Endodermal cell (in vitro differentiated cells): Measurements from ENCODE around the gene BMPR1B. TPM values are rescaled to one million over a fixed set of nuclear protein-coding genes. Genes with fewer than 3 reads are reported as not detected.

Source experiments
- DNase-seq: peaks from one replicate; pipeline ENCODE4 v3.0.0-alpha.2; 2017
- H3K27ac ChIP-seq: 2 replicates; pipeline ENCODE4 v1.5.1; 2013; ENCODE audit warnings: mild to moderate bottlenecking, low read depth, low read length, moderate library complexity
- H3K27me3 ChIP-seq: 2 replicates; pipeline ENCODE4 v1.6.1; 2013; ENCODE audit warnings: mild to moderate bottlenecking, low read length, moderate library complexity; ENCODE audit not compliant: insufficient read depth, control insufficient read depth, poor library complexity, severe bottlenecking
- H3K36me3 ChIP-seq: 2 replicates; pipeline ENCODE4 v1.7.0; 2013; ENCODE audit warnings: mild to moderate bottlenecking, low read length, moderate library complexity; ENCODE audit not compliant: control insufficient read depth, insufficient read depth
- H3K4me1 ChIP-seq: one replicate; pipeline ENCODE4 v1.7.0; 2013; ENCODE audit warnings: low read length; ENCODE audit not compliant: control insufficient read depth, insufficient read depth
- H3K4me3 ChIP-seq: 2 replicates; pipeline ENCODE4 v1.5.1; 2013; ENCODE audit warnings: mild to moderate bottlenecking, low read length, moderate library complexity
- H3K9ac ChIP-seq: 2 replicates; pipeline ENCODE4 v1.6.1; 2013; ENCODE audit warnings: mild to moderate bottlenecking, low read length, moderate library complexity; ENCODE audit not compliant: poor library complexity, severe bottlenecking; ENCODE audit errors: extremely low read depth
- H3K9me3 ChIP-seq: 2 replicates; pipeline ENCODE4 v1.6.1; 2013; ENCODE audit warnings: mild to moderate bottlenecking, low read length, moderate library complexity; ENCODE audit not compliant: control insufficient read depth
- H3K27ac Mint-ChIP-seq: 2 replicates; pipeline ENCODE4 v1.8.0; 2020; ENCODE audit warnings: mixed read lengths
- H3K27me3 Mint-ChIP-seq: 2 replicates; pipeline ENCODE4 v1.8.0; 2021; ENCODE audit warnings: mild to moderate bottlenecking, mixed read lengths; ENCODE audit not compliant: insufficient read depth
- H3K36me3 Mint-ChIP-seq: 2 replicates; pipeline ENCODE4 v1.8.0; 2020; ENCODE audit warnings: low read depth, mixed read lengths
- H3K4me1 Mint-ChIP-seq: 2 replicates; pipeline ENCODE4 v1.8.0; 2020; ENCODE audit warnings: mixed read lengths
- H3K4me3 Mint-ChIP-seq: 2 replicates; pipeline ENCODE4 v1.8.0; 2020; ENCODE audit warnings: mild to moderate bottlenecking, moderate library complexity, mixed read lengths
- H3K9me3 Mint-ChIP-seq: 2 replicates; pipeline ENCODE4 v1.8.0; 2020; ENCODE audit warnings: mild to moderate bottlenecking, mixed read lengths
- CTCF ChIP-seq: fragments of 200-600 bp; sonication (generic); conservative IDR thresholded peaks from 2 replicates; pipeline ENCODE4 v1.5.0; 2021; ENCODE audit warnings: antibody characterized with exemption, mild to moderate bottlenecking
- WGBS, 2 experiments: methylation state at CpG; one replicate each; pipeline versions ENCODE4 v1.1.5 to v1.1.7; 2013; ENCODE audit warnings: missing lambda C conversion rate in 2 of 2, mixed read lengths in 1 of 2; ENCODE audit not compliant: insufficient coverage in 1 of 2, insufficient read length in 1 of 2; 5-methylcytosine and 5-hydroxymethylcytosine counted together
- total RNA-seq, 2 donors: library from RNA; stranded (reverse); fragmentation: NEBNext Ultra II Directional in 1 of 2; extraction: Animal tissue kit (Norgen Biotek cat#: 25700) in 1 of 2; gene quantifications; 2 replicates in 1 of 2; 3 replicates in 1 of 2; pipeline ENCODE4 v1.2.1, GENCODE V29; 2021

Gene BMPR1B
- total RNA-seq, 2 donors from 2014 or later: 2.8 to 3.6 TPM

GRCh38 chr4:94925764-94926347, 168.1 kb downstream of the BMPR1B start:
- H3K27me3 Mint-ChIP-seq: no peaks in the 10 kb centered on the region
- H3K4me1 ChIP-seq: peaks cover 17% of the 10 kb centered on the region
- H3K9me3 Mint-ChIP-seq: no peaks in the 10 kb centered on the region
- no peak overlapping the region for H3K4me3 Mint-ChIP-seq
- H3K27ac Mint-ChIP-seq: no peak overlapping the region
- WGBS, 2 experiments: 83 to 96% methylated on average over 4 of the region's 5 CpGs
- no peak overlapping the region for H3K9ac ChIP-seq
- H3K27me3 ChIP-seq: no peaks in the 10 kb centered on the region
- H3K36me3 ChIP-seq: no peaks in the 10 kb centered on the region
- H3K27ac ChIP-seq: no peak overlapping the region
- no peak overlapping the region for H3K4me3 ChIP-seq
- DNase-seq: no peak
- no peaks in the 10 kb centered on the region for H3K9me3 ChIP-seq
- peaks cover 30% of the 10 kb centered on the region for H3K4me1 Mint-ChIP-seq
- no peaks in the 10 kb centered on the region for H3K36me3 Mint-ChIP-seq
- no peak for TF ChIP-seq CTCF

- Mint-ChIP-seq H3K36me3 (no peaks in the 10 kb centered on the region), H3K27ac (no peak overlapping the region), H3K27me3 (no peaks in the 10 kb centered on the region), H3K9me3 (no peaks in the 10 kb centered on the region), H3K4me3 (no peak overlapping the region), H3K4me1 (peaks cover 41% of the 10 kb centered on the region)
- peaks cover 22% of the 10 kb centered on the region for H3K4me1 ChIP-seq
- H3K27ac ChIP-seq: no peak overlapping the region
- no peaks in the 10 kb centered on the region for H3K27me3 ChIP-seq
- WGBS, 2 experiments: 94% methylated on average over 2 of the region's 2 CpGs; no CpG with 5 or more reads in 1 of the 2 experiments
- no peaks in the 10 kb centered on the region for H3K36me3 ChIP-seq
- H3K9ac ChIP-seq: no peak overlapping the region
- no peak for TF ChIP-seq CTCF
- H3K4me3 ChIP-seq: peak overlapping the region; percentile 51
- no peak for DNase-seq
- H3K9me3 ChIP-seq: no peaks in the 10 kb centered on the region
Measured at GRCh38 chr4:94926936-94927335, 169.2 kb downstream of the BMPR1B start.

GRCh38 chr4:94927696-94928095, 169.9 kb downstream of the BMPR1B start:
- DNase-seq: no peak
- no peak overlapping the region for H3K4me3 Mint-ChIP-seq
- Histone ChIP-seq H3K27me3 (no peaks in the 10 kb centered on the region), H3K4me3 (peak overlapping the region; percentile 51), H3K4me1 (peaks cover 22% of the 10 kb centered on the region), H3K9ac (no peak overlapping the region), H3K27ac (no peak overlapping the region), H3K9me3 (no peaks in the 10 kb centered on the region), H3K36me3 (no peaks in the 10 kb centered on the region)
- H3K27me3 Mint-ChIP-seq: no peaks in the 10 kb centered on the region
- H3K9me3 Mint-ChIP-seq: no peaks in the 10 kb centered on the region
- TF ChIP-seq CTCF: no peak
- no peaks in the 10 kb centered on the region for H3K36me3 Mint-ChIP-seq
- H3K4me1 Mint-ChIP-seq: peaks cover 43% of the 10 kb centered on the region
- H3K27ac Mint-ChIP-seq: no peak overlapping the region
- WGBS, 2 experiments: 80 to 83% methylated on average over 1 of the region's 1 CpG
